VCaP (cell line): ENCODE data around the gene SMIM26.

Source experiments
- H3K27ac ChIP-seq: fragments of 450-650 bp; 2 replicates; pipeline ENCODE4 v1.5.1; 2017
- TF ChIP-seq, protein P1 (sequence below): fragments of 450-650 bp; conservative IDR thresholded peaks from 2 replicates; pipeline ENCODE4 v1.5.1; 2017; ENCODE audit warnings: mild to moderate bottlenecking, moderate library complexity

The SMIM26 gene

DNA sequence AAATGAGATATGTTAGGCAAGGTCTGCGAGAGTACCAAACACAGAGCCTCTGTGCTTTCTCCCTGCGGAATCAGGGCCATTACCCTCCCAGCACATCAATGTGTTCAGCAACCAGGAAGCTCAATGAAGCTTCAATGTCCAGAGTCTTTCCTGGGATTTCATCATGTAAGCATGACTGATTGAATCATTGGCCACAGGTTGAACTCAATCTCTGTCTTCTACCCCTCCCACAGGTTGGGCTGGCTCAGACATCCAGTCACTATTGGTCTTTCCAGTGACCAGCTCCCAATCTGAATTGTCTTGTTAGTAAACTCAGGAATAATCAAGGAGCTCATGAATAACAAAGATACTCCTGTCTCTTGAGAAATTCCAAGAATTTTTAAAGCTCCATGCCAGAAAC lies 17.9 kb downstream of the SMIM26 start:
- TF ChIP-seq, protein P1, sequence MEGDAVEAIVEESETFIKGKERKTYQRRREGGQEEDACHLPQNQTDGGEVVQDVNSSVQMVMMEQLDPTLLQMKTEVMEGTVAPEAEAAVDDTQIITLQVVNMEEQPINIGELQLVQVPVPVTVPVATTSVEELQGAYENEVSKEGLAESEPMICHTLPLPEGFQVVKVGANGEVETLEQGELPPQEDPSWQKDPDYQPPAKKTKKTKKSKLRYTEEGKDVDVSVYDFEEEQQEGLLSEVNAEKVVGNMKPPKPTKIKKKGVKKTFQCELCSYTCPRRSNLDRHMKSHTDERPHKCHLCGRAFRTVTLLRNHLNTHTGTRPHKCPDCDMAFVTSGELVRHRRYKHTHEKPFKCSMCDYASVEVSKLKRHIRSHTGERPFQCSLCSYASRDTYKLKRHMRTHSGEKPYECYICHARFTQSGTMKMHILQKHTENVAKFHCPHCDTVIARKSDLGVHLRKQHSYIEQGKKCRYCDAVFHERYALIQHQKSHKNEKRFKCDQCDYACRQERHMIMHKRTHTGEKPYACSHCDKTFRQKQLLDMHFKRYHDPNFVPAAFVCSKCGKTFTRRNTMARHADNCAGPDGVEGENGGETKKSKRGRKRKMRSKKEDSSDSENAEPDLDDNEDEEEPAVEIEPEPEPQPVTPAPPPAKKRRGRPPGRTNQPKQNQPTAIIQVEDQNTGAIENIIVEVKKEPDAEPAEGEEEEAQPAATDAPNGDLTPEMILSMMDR, result no peak
- no peak overlapping the region for H3K27ac ChIP-seq

DNA sequence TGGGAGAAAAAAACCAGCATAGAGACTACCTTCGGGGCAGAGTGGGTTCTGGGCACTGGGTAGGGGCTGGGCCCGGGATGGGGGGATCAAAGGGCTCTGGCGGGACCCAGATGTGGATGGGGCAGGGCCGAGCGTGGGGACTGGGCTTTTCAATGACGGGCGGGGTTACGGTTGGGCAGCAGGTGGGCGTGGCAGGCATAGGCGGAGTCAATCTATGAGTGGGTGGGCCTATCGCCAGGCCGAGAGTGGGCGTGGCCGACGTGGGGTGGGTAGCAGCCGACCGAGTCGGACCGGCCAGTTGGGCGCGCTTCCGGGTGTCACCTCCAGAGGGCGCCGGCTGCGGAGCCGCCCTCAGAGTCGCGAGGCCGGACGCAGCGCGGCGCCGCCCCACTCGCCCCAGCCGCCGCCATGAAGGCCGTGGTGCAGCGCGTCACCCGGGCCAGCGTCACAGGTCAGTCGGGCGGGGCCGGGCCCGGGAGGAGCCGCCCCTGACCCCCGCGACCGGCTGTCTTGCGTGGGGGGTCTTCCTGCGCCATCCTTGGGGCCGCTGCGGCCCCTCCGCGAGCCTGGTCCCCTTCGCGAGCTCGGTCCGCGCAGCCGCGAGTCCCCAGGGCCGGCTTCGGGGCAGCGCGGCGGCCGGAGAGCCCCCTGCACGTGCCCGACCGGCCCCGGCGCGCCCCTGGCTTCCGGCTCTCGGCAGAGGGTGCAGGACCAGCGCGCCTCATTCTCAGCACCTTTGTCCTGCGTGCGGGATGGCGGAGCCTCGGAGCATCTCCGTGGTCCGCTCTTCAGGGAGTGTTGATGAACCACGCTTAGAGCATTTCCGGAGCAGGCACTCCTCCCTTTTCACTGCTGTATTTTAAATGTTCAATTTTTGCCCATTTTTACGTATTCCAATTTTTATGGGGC lies 20.7 kb downstream of the SMIM26 start, which contains the start of gene DTD1:
Gene DTD1 (plus strand): TSS at position 390 of the 909 bp plus-strand sequence. CDS start 19 bp downstream, at position 409.
- peak within 1 kb of the TSS; percentile 79 for H3K27ac ChIP-seq
- TF ChIP-seq, protein P1, result peak; percentile 82

DNA sequence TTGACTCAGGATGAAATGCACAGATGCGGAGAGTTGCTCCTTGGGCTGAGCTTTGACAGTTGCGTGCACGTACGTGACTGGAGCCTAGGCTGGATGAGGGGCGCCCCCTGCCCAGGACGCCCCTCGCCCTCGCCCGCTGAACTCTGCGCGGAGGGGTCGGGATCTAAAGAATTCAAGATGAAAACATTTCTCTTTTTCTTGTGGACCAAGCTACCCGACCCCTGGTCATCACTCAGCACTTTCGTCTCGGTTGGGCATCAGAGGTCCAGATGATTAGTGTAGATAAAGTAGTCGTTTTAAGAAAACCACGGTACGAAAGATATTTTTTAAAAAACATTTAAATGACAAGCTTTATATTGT lies 21.3 kb downstream of the SMIM26 start:
- H3K27ac ChIP-seq, result peak overlapping the region; percentile 79

DNA sequence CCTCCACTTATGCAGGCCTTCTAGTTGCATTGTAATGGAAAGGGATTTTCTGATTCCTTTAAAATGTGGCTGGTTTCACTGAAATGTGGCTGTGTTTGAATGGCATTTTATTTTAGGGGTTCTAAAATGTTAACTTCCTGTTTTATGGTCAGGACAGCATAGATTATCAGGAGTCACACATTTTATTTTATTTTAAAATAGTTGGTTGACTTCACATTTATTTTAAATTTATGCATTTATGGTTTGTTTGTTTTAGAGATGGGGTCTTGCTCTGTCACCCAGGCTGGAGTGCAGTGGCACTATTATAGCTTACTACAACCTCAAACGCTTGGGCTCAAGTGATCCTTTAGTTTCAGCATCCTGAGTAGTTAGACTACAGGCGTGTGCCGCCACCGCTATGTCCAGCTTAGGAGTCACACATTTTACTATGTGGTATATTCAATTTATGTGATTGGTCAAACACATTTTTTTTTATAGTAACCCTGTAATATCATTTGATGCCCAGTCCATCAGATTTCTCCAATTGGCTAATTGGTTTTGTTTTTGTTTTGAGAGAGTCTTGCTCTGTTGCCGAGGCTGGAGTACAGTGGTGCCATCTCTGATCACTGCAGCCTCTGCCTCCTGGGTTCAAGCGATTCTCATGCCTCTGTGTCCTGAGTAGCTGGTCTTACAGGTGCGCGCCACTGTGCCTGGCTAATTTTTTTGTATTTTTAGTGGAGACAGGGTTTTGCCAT lies 22.9 kb downstream of the SMIM26 start:
- no peak overlapping the region for H3K27ac ChIP-seq
- TF ChIP-seq, protein P1, result no peak

More for the DNA sequence above, 21.3 kb downstream of the SMIM26 start:
- TF ChIP-seq, protein P1, result no peak

DNA sequence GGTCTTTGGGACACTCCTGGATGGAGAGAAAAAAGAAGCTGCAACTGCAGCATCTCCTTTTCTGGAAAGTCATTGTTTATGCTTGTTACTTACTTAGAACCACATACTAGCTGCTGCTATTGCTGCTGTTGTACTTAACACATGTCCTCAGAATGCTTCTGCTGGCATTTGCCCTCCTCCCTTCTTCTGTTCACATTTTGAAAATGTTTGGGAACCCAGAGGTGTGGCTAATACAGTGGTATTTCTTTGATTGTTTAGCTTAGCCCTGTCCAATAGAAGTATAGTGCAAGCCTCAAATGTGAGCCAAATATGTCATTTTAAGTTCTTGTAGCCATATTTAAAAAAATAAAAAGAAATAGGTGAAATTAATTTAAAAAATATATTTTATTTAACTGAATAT lies 29.0 kb downstream of the SMIM26 start:
- no peak overlapping the region for H3K27ac ChIP-seq
- TF ChIP-seq, protein P1, result no peak

DNA sequence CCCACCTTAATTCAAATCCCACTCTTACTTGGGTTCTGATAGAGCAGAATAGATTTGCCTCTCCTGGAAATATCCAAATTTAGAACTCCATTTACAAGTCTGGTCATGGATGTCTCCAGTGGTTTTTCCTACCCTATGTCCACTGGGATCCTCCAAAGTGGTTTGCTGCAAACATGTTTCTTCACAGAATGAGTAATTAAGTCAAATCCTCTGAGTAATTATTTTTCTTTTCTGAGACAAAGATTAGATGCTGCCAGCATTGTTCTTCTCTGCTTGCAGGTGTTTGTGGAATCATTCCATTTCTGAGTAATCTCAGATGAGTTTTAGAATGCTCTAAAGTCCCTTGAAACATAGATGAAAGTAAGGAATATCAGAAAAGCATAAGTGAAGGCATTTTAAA lies 42.5 kb downstream of the SMIM26 start:
- no peak overlapping the region for H3K27ac ChIP-seq
- TF ChIP-seq, protein P1, result no peak

DNA sequence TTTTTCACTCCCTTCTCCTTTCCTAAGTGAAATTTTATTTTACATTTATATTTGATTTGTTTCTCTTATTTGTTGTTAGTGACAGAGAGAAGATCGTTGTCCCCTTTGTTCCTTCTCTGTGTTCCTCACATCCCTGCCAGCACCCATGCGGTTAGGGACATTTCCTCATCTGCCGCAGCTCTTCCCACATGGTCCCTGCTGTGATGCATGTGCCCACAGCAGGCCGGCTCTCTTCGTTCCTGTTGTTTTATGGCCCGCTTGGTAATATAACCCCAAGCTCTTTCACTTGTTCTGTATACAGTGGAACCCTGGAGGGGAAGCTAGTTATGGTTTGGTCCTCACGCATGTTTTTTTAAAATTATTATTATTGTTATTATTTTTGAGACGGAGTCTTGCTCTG lies 44.3 kb downstream of the SMIM26 start:
- TF ChIP-seq, protein P1, result no peak
- no peak overlapping the region for H3K27ac ChIP-seq
